ENCODE data around the gene B3GNT9.
A peak's percentile ranks its signal among the peaks of the same experiment; 100 is the strongest.

Gene B3GNT9, protein sequence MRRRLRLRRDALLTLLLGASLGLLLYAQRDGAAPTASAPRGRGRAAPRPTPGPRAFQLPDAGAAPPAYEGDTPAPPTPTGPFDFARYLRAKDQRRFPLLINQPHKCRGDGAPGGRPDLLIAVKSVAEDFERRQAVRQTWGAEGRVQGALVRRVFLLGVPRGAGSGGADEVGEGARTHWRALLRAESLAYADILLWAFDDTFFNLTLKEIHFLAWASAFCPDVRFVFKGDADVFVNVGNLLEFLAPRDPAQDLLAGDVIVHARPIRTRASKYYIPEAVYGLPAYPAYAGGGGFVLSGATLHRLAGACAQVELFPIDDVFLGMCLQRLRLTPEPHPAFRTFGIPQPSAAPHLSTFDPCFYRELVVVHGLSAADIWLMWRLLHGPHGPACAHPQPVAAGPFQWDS

DNA sequence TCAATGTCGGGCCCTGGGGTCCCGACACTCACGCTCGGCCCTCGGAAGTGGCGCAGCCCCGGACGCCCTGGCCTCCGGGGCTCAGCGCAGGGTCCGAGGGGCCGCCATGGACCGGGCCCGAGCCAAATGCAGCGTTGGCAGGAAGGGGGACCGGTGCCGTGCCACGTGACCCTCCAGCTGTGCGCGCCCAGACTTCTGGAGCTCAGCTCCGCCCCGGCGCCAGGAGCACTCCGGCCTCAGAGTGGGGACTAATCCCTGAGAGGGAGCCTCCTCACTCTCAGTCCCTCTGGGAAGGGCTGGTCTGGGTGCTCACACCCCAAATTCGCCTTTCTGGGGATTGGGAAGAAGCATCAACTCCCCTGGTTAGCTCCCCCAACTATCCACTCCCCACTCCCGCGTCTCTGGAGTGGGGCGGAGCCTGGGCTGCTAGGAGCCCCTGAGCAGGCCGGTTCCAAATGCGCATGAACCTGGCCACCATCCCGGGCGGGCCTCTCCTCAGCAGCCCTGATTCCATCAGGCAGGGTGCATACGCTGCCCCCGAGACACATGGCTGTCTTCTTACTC lies at the start of gene B3GNT9:
B3GNT9 (minus strand) TSS at position 166 of the 564 bp plus-strand sequence. CDS start 513 bp downstream, outside the sequence.
- no peak for DNase-seq

DNA sequence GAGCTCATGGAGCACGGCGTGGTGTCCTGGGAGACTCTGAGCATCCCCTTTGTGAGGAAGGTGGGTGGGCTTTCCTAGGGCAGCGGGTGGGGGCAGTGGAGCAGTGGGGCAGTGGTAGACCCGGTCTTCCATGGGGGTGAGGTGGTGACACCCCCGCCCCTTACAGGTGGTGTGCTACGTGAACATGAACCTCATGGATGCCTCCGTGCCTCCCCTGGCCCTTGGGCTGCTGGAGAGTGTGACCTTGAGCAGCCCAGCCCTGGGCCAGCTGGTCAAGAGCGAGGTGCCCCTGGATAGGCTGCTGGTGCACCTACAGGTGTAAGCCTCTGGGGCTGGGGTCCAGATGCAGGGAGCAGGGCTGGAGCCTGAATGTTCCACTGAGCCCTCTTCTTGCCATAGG lies 49.7 kb upstream of the B3GNT9 start:
- DNase-seq = no peak

DNA sequence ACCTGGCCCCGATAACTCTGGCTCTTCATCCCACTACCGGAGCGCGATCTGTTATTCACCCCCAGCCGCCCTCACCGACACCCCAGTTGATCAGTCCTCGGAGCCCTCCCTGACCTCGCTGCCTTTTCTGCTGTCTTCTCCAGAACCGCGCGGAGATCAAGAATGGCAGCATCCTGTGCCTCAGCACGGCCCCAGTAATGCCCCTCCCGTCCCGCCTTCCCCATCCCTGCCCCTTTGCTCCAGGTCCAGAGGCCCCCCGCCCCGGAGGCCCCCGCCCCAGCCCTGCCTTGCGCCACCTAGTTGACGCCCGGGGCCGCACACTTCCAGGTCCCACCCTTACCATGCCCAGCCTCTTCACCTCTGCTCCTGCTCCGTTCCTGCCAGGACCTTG lies 49.0 kb upstream of the B3GNT9 start:
- DNase-seq = no peak

DNA sequence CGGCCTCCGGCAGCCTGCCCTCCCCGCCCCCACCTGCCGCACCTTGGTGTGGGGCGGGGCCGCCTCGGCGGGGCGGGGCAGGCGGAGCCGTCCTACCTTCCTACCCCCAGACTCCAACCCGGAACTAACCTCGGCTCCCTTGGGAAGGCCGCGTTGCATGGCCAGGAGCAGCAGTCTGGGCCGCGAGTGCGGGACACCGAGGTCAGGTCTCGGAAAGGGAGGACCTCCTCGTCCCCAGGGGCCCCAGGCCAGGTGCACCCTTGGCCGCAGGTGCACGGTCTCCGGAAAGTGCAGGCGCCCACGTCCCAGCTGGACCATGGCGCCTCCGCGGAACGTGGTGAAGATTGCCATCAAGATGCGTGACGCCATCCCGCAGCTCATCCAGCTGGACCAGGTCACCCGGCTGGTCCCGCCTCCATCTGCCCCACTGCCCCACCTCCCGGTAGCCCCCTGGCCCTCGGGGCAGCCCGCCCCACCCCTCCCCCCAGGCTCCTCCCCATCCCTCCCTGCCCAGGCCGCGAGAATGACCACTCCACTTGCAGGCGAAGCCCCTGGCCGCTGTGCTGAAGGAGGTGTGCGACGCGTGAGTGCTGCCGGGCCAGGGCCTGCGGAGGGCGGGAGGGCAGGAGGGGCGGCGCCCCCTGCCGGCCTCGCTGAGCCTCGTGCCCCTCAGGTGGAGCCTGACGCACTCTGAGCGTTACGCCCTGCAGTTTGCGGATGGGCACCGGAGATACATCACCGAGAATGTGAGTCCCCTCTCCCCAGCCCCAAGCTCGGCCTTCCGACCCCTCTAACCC lies 48.4 kb upstream of the B3GNT9 start, which contains the start of gene ELMO3:
ELMO3 (plus strand) TSS at position 121 of the 797 bp plus-strand sequence; CDS start at position 317, 196 bp downstream.
- no peak for DNase-seq

DNA sequence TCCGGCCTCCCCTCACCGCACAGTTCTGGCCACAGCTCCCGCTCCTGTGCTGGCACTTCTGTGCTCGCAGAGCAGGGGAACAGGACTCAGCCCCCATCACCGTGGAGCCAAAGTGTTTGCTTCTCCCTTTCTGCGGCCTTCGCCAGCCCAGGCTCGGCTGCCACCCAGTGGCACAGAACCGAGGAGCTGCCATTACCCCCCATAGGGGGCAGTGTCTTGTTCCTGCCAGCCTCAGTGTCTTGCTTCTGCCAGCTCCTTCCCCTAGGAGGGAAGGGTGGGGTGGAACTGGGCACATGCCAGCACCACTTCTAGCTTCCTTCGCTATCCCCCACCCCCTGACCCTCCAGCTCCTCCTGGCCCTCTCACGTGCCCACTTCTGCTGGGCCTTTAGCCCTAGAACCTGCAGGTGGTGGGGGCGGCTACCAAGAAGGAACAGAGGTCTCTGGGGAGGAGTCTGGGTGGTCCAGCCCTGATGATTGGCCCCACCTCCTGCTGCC lies 47.5 kb upstream of the B3GNT9 start:
- no peak for DNase-seq

DNA sequence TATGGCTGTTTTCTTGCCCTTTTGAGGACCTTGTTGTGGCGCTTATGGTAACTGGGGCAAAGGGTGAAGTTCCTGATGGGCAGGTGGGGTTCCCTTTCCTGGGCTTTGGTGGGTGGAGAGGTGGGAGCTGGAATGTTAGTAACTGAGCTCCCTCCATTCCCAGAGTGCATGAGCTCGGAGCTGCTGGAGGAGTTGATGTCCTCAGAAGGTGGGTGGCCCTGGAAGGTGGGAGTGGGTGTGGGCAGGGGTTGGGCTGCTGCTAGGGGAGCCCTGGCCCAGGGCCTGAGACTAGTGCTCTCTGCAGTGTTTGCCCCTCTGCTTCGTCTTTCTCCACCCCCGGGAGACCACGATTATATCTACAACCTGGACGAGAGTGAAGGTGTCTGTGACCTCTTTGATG lies 46.9 kb upstream of the B3GNT9 start:
- no peak for DNase-seq

DNA sequence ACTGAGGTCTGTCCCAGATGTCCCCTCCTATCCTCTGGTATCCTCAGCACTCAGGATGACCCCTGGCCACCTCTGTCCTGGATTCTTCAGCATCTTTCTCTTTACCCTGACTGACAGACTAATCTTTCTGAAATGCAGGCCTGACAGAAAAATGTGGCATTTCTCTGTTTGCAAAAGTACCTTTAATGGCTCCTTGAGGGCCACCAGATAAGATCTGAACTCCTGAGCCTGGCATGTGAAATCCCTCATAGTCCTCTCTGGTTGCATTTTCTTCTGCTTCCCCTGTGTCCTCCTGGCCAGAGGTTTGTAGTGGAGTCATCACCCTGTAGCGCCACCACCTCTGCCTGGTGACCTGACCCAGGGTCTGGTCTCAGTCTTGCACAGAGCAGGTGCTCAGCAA lies 46.1 kb upstream of the B3GNT9 start:
- DNase-seq = no peak

DNA sequence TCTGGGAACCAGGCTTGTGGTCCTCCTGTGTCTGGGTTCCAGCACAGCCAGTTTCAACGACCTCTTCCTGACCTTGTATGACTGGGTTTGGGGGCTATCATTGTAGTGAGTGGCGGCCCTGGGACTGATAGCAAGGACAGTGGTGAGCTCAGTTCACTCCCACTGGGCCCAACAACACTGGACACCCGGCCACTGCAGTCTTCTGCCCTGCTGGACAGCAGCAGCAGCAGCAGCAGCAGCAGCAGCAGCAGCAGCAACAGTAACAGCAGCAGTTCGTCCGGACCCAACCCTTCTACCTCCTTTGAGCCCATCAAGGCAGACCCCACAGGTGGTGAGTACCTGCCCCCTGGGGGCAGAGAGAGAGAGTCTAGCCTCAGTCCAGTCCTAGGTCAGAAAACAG lies 44.9 kb upstream of the B3GNT9 start:
- DNase-seq = no peak

DNA sequence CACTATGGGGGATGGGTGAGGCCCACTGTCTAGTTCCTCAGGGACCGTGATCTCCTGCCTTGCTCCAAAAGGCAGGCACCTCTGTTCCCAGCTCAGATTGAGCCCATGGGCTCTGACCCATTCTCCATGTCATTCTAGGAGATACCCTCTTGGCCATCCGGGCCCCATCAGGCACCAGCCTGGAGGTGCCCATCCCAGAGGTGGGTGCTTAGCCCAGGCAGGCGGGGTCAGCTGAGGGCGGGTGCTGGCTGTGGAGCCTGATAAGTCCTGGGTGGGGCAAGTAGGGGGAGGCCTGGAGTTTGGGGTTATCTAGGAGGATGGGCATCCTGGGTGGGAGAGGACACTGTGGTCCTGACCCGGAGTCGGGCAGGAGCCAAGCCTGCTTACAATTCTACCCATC lies 43.5 kb upstream of the B3GNT9 start:
- no peak for DNase-seq

DNA sequence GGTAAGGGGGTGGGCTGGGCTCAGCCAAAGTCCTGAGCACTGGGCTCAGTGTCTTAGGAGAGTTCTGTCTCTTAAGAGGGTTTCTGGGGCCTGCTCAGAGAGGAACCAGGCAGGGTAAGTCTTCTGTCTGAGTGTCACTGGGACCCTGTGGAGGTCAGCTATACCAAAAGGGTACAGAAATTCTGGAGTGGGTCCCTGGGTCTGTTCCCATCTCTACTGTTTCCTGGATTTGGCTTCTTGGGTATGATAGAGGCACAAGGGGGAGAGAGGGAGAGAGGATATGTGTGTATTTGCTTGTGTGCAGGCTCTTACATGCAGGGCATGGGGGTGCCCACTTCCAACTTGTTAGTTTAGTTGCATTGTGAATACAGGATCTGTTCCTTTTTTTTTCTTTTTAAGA lies 42.7 kb upstream of the B3GNT9 start:
- DNase-seq = no peak

DNA sequence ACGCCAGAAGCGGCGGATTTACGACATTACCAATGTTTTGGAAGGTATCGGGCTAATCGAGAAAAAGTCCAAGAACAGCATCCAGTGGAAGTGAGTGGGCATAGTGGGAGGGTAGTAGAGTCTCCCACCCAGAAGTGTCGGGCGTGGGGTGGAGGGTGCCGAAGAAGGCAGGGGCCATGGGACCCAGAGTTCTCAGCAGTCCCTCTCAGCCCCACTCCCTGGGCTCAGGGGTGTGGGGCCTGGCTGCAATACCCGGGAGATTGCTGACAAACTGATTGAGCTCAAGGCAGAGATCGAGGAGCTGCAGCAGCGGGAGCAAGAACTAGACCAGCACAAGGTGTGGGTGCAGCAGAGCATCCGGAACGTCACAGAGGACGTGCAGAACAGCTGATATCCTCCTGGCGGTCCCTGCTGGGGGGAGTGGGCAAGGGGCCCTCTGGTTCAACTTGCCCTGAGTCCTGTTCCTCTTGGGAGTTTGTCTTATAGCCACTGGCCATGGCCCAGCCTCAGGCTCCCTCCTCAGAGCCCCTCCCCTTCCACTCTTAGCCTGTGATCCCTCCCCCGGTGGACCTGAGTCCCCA lies 42.1 kb upstream of the B3GNT9 start:
- DNase-seq = no peak

DNA sequence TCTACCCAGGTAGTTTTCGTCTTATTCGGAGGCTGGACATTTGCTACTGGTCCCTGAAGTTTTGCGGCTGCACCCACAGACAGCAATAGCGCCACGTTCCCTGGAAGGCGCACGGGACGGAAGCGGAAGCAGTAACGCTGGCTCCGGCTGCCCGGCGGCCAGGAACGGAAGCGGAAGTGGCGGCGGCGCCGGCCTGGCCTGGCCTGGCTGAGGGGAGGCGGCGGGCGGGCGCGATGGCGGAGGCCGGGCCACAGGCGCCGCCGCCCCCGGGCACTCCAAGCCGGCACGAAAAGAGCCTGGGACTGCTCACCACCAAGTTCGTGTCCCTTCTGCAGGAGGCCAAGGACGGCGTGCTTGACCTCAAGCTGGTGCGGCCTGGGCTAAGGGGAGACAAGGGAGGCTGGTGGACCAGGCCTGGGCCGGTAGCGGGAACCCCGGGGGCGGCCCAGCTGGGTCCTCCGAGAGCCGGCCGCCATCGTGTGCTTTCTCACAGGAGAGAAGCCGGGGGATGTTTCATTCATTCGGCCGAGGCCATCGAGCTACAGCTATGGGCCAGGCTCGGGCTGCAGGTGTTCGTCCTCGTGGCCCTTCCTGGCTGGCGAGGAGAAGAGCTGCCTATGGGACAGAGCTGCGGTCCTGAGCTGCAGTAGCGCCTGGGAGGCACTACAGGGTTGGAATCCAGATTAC lies 41.3 kb upstream of the B3GNT9 start, which contains the start of gene E2F4:
E2F4 (plus strand) TSS at position 161 of the 687 bp plus-strand sequence; CDS start at position 234, 73 bp downstream.
- DNase-seq = peak; percentile 47

DNA sequence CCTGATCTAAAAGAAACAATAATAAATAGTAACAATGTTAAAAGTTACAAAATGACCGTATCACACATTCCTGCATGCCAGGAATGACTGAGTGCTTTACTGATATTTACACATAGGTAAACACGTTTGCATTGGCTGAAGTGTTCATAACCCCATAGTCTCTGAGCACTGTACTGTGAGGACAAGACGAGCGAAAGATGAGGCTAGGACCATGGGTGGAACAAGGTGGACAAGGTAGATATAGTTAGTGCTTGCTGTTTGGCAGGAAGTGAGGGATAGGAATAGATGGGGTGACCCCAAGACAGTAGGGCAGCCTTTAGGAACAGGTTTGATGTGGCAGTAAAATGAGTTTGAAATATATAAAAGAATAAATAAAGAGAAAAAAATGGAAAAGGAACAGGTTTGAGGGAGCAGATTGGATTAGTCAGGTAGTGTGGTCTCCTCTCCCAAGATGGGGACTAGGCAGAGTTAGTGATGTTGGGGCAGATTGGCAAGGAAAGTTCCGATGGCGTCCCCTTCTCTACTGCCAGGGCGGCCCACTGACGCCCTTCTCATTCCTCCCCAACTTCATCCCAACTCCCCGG lies 40.7 kb upstream of the B3GNT9 start:
- no peak for DNase-seq

DNA sequence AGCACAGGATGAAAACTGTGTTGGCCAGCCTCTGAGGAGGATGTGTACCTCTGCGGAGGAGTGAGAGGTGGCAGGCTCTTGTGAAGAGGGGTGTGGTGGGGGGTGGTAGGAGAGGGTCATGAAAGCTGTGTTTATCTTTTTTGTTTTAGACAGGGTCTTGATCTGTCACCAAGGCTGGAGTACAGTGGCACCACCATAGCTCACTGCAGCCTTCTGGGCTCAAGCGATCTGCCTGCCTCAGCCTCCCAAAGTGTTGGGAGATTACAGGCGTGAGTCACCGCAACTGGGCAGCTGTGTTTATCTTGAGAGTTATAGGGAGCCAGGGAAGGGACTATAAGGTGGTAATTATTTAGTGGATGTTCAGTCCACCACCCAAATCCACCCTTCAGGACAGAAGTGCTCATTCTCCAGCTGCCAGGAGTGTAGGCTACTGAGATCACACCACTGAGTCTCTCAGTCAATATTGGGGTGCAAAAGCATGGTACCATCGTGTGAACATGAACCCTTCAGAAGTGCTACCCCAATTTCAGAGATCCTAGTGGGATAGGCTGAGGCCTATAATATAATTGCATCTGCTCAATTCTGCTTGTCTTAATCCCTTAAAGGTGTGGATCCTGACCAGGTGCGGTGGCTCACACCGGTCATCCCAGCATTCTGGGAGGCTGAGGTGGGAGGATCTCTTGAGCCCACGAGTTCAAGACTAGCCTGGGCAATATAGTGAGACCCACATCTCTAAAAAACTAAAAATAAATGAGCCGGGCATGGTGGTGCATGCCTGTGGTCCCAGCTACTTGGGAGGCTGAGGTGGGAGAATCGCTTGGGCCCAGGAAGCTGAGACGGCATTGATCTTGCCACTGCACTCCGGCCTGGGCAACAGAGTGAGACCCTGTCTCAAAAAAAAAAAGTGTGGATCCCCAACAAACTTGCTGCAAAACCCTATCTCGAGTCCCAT lies 39.9 kb upstream of the B3GNT9 start:
- DNase-seq = no peak

DNA sequence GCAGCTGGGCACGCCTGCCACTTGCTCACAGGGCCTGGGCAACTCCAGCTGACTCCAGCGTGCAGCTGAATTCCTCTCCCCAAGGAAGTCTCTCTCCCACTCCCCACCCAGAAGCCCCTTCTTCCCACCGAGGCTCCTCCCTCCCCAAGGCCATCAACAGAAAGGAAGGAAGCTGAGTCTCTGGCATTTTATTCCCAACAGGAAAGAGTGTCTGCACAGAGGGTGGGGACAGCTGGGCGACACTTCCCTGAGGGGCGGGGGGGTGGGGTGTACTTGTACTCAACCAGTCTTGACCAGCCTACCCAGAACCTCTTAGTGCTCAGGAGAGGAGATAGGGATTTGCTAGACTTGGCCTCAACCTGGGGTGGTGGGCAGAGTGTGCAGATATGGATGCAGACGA lies 39.2 kb upstream of the B3GNT9 start, which contains the start of gene EXOC3L1:
EXOC3L1 (minus strand) TSS at position 96 of the 400 bp plus-strand sequence. CDS start 460 bp downstream, outside the sequence.
- DNase-seq = no peak

DNA sequence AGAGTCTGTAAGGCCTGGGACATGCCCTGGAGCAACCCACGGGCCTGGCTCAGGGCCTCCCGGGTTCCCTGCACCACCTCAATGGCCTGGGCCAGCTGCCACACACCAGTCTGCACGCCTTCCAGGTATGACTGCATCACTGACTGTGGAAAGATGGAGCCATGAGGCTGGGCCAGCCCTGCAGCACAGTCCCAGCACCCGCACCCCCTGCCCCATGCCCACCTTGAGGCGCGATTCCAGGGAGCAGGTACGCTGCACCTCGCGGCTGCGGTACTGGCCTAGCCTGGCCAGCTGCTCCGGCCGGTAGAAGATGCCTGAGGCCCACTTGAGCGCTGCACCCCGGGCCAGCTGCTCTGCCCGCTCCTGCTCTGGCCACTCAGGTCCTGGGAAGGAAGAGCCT lies 38.0 kb upstream of the B3GNT9 start:
- DNase-seq = no peak

DNA sequence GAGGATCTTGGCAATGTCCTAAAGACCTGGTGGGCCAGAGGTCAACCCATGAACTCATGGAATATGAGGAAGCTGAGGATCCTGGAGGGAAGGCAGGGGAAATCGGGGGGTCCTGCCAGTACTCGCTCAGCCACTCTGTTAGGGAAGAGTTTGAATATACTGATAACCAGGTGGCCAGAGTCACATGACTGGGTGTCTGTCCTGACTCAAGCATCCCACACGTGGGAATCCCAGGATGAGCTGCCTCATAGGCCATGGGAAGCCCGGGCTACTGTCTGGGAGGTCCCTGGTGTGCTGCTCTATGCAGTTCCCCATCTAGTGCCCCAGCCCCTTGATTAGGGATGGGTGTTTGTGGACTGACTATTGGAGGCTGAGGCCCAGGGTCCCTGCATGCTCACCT lies 37.5 kb upstream of the B3GNT9 start:
- DNase-seq = no peak

DNA sequence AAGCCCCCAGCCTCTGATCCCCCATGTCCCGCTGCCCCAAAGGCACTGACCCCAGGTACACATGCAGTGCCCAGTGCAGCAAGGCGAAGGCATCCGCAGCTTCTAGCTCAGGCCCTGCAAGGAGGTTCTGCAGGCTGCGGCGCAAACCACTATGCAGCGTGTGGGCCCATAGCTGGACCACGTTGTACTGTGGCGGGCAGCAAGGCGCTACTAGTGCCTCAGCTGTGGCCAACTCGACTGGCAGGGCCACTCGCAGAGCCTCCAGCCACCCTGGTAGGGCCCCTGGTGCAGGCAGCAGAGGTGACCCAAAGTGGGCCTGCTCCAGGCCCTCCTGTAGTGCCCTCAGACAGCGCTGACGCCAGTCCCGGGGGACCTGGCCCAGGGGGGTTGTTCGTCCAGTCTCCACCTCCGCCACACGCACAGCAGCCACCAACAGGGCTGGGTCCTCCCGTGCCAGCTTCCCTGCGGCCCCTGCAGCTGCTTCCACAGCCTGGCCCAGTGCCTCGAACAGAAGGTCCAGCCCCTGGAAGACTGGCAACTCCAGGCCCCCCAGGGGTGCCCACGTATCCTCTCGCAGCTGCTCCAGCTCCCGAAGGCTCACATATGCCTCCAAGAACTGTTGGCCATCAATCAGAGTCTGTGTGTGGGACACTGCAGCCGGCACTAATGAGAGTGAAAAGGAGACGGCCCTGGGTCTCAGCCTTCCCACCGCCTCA lies 36.5 kb upstream of the B3GNT9 start:
- DNase-seq = no peak

DNA sequence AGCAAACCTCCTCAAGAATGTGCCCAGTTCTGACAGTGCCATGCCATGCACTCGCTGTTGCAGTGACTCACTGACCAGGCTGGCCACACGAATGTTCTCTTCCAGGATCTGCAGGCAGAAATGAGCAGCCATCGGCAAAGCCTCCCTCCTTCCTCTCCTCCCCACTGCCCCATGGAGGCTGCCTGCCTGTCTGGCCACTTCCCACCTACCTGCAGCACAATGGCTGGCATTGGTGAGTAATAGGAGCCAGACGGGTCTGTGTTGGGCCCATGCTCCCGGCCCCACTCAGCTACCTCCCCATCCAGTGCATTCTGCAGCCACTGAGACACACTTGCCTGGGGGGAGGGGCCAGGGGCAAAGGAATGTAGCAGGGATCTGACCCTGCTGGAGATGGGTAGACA lies 35.8 kb upstream of the B3GNT9 start:
- no peak for DNase-seq

DNA sequence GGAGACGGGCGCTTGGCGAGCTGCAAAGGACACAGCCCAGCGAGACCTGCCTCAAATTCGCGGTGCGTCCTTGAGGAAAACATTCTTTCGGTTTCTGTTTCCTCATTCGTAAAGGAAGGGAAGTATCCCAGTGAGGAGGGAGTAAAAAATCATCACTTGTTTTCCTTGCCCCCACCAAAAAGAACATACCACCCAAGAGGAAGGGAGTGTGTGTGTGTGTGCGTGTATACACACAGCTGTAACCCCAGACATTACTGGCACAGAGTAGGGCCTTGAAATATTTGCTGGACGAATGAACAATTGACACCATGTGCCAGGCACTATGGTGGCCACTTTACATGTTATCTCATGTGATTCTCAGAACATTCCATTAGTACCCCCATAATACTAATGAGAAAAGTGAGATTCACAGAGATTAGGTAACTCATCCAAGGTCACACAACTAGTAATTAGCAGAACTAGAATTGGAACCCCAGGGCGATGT lies 34.9 kb upstream of the B3GNT9 start:
- DNase-seq = no peak

Data from NCI-H524 treated with DMSO at 0.1 percent for 48 hours (cell line).